Measurements from ENCODE around the gene ASH1L. TPM values are rescaled to one million over a fixed set of nuclear protein-coding genes. Genes with fewer than 3 reads are reported as not detected.
"Not testable (repeated sequence)": the region's sequence is repeated elsewhere in the genome, so short reads cannot be mapped to it uniquely, and the experiment has no call there.

The ASH1L gene
- total RNA-seq, 1 donor from 2014 or later: 46.6 TPM

DNA sequence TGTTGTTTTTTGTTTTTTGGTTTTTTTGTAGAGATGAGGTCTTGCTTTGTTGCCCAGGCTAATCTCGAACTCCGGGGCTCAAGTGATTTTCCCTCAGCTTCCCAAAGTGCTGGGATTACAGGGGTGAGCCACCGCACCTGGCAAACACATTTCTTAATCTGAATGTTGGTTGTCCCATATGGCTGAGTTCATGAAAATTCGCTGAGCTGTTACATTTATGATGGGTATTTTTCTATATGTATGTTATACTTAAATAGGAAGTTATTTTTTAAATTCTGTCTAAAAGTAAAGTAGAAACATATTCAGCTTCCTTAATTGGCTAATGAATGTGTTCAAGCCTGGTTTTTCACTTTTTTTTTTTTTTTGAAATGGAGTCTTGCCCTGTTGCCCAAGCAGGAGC lies 75.1 kb downstream of the ASH1L start:
- DNase-seq: no peak

DNA sequence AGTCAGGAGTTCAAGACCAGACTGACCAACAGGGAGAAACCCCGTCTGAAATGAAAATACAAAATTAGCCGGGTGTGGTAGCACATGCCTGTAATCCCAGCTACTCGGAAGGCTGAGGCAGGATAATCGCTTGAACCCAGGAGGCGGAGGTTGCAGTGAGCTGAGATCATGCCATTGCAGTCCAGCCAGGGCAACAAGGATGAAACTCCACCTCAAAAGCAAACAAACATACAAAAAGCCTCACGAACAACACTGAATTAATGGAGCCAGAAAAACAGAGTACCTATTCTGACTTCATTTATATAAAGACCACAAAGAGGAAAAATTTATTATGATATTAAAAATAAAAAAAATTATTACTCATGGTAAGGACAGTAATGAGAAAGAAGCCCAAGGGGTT lies 75.7 kb downstream of the ASH1L start:
- DNase-seq: not testable (repeated sequence)

DNA sequence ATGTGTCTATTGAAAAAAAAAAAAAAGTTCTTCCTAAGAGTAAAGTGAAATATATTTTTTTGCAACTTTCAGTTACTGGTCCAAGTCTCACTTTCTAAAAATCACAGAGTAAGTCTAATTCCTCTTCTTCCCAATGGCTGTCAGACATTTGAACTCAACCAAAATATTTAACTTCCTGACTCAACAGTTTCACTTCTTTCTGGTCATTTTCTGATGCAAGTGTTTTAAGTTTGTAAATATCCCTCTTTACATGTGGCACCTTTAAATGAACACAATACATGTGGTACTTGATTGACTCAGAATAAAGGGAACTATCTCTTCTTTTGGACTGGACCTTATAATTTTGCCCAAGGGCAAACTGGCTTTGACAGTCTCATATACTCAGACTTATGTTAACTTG lies 76.7 kb downstream of the ASH1L start:
- DNase-seq: no peak

DNA sequence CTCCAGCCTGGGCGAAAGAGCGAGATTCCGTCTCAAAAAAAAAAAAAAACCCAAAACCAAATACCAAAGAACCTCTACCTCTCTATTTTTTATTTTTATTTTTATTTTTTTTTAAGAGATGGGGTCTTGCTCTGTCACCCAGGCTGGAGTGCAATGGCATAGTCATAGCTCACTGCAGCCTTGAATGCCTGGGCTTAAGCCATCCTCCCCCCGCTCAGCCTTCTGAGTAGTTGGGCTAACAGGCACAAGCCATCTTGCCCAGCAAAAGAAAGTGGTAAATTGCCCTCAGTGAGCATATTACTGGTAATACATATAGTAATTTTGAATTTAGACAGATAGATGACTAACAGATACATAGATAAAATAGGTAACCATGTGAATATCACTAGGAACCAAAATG lies 77.4 kb downstream of the ASH1L start:
- no peak for DNase-seq

DNA sequence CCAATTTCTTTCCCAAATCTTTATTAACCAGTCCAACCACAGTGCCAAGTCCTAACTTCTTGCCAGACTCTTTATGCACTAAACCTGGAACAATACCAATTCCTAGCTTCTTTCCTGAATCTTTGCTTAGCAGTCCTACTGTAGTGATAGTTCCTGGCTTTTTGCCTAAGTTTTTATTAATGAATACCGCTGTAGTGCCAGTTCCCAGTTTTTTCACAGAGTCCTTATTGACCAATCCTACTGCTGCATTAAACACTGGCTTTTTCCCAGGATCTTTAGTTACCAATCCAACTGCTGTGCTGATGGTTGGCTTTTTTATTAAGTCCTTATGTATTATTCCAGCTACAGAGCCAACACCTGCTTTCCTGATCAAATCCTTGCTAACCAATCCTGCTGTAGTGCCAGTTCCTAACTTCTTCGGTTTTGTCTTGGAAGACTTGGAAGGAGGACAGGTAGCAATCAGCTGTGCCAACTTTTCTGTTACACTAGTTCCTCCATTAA lies 80.8 kb downstream of the ASH1L start:
- DNase-seq: no peak

DNA sequence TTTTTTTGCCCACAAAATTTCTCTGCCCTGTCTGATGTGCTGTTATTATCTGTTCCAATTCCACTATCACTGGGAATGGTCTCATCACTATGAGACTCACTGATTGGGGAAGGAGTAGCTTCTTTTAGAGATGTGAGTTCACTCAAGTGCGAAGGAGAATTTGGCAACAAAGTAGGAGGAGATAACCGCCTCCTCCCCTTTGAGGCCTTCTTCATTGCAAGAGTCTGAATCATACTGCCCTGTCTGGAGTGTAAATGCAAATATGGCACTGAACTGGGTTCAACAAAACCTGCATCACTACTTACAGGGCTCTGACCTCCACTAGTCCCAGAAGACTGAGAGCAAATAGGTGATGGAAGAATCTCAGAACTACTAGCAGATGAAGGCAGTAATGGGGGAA lies 83.4 kb downstream of the ASH1L start:
- DNase-seq: no peak

DNA sequence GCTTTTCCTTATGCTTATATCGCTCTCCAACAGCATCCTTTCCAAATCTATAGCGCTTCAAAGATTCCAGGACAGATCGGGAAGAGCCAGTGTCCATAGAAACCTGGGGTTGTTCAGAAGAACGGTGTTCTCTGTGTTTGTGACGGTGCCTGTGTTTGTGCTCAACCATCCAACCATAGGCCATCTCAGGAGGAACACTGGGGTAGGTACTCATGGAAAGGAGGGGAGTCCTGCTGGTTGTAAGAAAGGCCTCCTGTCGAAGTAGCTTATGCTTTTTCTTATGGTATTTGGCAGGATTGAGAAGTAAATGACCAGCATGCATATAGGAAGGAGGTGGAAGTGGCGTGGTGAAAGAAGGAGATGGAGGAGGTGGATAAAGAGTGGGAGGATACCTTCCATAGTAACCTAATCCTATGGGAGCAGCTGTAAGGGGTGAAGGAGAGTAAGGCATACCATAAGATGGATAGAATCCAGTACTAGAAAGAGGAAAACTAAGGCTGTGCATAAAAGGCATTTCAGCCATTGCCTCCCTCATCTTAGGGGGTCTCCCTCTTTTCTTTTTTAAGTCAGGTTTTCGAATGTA lies 84.2 kb downstream of the ASH1L start:
- no peak for DNase-seq

DNA sequence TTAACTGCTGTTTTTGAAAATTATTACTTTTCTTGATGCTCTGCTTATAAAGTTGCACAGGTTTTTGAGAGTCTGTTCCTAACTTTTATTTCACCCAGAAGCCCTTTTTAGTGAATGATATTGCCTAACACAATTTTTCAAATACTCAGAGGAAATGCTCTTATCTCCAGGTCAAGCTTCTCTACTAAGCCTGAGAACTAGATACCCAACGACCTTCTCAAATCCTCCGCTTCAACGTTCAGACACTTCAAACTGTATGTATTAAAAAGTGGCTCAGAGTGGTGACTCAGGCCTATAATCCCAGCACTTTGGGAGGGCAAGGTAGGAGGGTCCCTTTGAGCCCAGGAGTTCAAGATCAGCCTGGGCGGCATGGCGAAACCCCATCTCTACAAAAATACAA lies 88.5 kb downstream of the ASH1L start:
- no peak for DNase-seq

DNA sequence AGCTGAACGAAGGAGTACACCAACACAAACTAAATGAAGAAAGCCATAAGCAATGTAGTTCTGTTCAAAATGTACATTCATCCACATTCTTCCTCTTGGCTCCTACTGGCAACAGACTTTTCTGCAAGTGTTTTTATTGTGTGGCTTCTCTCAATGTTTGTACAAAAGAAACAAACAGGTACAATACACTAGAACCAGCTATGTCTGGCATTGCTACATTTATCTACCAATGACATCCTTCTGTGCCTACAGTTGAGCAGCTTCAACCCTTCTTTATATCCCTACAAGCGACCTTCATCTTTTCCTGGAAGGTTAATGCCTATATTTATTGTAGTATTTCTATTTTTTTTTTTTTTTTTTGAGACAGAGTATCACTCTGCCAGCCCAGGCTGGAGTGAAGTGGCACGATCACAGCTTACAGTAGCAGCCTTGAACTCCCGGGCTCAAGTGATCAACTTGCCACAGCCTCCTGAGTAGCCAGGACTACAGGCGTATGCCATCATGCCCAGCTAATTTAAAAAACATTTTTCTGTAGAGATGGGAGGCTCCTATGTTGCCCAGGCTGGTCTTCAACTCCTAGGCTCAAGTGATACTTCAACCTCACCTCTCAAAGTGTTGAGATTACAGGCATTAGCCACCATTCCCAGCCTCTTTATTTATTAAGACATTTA lies 89.3 kb downstream of the ASH1L start:
- no peak for DNase-seq

DNA sequence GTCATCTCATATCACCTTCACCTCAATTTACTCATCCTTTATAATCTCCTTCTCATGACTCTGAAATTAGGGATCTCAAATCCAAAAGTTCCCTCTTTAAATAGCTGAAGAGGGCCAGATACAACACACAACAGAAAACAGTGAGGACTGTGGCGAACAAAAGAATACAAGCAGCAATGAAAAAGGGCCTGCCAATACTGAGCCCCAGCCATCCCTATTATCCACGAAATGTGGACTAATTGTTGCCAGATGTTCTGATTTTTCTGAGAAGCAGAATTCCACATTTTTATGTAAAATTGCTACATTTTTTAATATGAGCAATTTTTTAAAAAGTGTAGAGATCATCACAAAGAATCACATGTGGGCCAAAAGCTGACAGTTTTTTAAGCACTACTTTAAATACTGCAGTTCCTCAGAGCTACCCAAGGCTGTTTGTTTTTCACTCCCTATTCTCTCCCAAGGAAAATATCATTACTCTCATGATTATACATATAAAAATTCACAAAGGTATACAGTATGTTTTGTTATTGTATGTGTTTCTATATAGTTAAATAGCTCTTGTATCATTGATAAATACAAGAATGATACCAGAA lies 90.0 kb downstream of the ASH1L start:
- peak; percentile 33 for DNase-seq

DNA sequence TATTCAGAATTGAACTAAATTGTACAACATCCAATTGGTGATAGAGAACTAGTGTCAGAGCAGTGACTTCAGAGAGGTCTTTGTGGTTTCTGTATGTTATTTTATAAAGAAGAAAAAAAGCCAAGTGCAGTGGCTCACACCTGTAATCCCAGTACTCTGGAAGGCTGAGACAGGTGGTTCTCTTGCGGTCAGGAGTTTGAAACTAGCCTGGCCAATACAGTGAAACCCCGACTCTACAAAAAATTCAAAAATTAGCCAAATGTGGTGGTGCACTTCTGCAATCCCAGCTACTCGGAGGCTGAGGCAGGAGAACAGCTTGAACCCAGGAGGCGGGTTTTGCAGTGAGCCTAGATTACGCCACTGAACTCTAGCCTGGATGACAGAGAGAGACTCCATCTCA lies 90.7 kb downstream of the ASH1L start:
- DNase-seq: no peak

DNA sequence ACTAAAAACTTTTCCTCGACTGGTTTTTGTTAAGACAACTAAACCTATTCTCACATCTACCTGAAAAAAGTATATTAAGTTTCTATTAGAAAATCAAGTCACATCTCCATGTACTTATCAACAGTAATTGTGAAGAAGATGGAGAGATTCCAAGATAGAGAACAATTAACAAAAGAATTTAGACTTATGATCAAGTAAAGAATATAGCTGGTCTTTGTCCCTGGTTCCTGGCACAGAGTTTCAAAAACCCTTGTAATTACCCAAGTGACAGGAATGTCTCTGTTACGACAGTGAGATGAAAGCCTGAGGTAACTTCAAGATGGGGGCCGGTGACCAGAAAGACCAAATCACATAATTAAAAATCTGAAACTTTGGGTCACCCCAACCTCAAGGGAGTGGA lies 91.6 kb downstream of the ASH1L start:
- DNase-seq: no peak

DNA sequence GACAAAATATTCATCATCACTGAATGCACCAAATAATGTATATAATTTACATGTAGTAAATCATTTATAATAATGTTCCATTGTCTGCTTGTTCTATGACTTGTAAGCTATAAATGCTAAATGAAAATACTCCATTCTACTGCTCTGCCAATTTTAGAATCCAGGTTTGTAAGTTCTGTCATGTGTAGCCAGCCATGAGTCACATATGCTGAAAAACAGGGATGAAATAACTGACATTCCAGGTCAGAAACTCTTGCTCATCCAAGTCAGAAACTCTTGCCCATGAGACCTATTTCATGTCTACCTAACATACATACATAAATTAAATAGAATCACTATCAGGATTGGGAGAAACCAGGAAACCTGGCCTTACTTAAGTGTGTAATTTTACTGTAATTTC lies 95.6 kb downstream of the ASH1L start:
- DNase-seq: no peak

DNA sequence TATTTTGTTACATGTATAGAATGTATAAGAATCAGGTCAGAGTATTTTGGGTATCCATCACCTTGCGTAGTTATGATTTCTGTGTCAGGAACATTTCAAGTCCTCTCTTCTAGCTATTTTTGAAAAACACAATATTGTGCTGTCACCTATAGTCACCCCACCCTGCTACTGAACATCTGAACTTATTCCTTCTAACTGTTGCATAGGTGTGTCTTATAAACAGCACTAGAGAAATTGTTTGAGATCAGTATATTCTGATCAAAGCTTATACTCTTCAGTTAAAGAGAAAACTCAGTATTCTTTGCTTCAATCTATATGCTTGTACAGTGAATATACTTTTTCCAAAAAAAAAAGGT lies 96.0 kb downstream of the ASH1L start:
- DNase-seq: no peak

DNA sequence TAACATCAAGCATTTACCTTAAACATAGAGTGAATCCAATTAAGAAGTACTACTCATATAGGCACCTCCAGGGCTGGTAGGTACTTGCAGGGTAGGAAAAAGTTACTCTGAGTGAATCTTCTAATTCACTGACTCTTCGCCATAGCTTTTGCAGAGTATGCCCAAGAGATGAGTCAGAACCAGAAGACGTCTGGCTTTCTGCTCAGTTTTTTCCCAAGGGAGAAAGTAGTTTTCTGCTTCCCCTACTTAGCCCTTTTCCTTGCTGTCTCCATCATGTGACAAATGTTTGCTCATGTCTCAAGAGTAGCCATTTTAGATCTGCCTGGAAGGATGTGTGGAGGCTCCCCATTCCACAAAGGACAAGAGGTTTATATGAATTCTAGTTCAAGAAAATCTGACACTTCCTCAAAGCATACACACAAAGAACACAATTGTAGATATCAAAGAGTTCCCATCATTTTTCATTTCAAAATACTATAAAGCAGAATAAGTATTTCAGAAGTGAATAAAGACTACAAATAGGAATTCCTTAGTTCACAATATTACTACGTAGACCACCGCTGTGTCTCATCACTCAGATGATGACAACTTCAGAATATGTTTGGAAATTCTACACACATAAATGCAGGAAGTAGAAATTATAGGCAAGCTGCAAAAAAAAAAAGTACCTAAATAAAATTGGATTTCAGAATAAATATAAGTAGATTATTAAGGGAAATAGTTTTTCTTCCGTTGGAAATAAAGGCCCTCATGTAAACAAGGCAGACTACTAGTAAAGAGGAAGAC lies 98.5 kb downstream of the ASH1L start:
- DNase-seq: no peak

DNA sequence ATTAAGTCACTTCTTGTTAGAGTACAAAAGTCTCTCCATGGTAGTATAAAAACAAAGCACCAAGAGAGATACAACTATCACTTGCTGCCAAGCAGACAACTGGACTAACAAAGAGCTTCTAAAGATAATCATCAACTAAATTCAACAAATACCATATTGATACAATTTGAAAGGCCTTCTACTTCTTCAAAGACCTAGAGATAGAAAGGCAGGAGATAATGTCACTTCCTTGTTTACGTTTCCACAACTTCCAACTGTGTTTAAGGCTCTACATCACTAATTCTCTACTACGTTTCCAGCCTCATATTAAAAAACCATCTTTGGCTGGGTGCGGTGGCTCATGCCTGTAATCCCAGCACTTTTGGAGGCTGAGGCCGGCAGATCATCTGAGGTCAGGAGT lies 104.5 kb downstream of the ASH1L start:
- no peak for DNase-seq

DNA sequence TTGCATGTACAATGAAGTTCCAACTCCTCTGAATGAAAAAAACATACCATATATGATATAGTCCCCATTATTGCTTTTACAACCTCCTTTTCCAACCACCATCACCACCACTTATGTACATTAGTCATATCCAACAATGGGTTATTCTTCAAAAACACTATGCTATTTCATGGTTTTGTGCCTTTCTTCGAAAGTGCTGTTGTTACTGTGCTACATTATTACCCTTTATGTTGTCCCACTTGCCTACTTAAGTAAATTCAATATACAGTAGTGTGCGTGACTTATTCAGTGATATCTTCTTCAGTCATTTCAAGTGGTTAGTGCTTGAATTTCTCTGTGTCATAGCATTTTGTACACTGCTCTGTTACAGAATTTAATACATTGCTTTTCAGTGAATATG lies 105.3 kb downstream of the ASH1L start:
- DNase-seq: no peak

DNA sequence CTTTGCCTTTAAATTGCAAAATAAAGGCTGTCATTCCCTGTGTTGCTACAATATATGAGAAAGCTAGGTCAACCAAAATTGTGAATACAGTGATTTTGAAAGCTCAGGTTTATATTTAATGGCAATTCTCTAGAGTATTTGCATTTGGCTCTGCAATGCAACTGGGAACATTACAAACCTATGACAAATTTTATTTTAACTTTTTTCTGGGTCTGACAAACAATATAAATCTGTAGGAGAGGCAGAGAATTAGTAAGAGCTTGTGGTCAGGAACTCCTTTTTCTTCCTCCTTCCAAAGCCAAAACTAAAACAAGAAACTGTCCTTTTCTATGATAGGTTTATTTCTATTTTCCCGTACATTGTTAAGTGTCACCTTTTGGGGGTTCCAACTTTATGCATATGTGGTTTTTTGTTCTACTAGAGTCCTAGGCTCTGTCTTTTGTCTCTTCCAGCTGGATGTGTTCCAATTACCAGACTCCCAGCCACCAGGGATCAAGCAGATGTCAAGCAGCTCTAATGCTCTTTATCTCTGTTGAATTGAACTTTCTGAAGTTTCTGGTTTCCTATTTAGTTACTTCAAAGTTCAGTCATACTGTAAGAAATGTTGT lies 106.9 kb downstream of the ASH1L start:
- no peak for DNase-seq

DNA sequence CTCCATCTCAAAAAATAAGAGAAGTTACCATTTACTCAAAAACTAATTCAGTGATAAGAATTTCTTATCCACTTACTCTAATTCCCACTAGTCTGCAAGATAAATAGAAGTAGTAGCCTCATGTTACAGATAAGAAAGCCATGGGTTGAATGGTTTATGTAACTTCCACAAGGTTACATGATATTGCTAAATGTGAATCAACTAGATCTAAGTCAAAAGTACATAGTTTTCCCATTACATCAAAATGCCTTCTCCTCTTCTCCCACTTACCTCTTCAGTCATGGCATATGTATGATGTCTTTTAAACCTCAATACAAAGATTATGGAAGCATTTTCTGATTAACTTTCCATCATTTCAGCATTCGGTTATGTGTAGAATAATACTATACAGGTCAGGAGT lies 108.5 kb downstream of the ASH1L start:
- no peak for DNase-seq

DNA sequence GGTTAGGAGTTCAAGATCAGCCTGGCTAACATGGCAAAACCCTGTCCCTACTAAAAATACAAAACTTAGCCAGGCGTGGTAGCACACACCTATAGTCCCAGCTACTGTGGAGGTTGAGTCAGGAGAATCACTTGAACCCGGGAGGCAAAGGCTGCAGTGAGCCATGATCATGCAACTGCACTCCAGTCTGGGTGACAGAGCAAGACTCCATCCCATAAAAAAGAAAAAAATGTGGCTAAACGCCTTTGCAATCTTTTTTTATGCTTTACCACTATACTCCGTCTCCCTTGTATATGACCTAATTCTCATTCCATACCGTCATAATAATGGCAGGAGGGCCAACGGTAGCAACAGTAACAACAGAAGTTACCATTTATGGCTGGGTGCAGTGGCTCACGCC lies 109.5 kb downstream of the ASH1L start:
- no peak for DNase-seq

DNA sequence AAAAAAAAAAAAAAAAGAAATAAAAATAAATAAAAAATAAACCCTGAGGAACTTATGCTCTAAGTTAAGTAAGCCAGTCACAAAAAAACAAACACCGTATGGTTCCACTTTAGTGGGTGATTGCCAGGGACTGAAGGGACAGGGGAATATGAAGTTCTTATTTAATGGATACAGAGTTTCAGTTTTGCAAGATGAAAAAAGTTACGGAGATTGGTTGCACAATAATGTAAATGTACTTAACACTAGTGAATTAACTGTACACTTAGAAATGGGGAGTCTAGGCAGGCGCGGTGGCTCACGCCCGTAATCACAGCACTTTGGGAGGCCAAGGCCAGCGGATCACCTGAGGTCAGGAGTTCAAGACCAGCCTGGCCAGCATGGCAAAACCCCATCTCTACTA lies 111.4 kb downstream of the ASH1L start:
- DNase-seq: no peak

DNA sequence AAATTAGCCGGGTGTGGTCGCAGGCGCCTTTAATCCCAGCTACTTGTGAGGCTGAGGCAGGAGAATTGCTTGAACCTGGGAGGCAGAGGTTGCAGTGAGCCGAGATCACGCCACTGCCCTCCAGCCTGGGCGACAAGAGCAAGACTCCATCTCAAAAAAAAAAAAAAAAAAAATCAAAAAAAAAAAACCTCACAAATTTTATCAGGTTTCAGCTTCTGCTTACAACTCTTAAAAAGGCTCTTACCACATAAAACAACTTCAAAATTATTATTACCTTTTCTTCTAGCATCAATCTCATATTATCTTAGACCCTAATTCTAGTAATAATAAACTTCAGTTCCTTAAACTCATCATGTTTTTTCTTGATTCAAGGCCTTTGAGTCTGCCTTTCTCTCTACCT lies 120.2 kb downstream of the ASH1L start:
- DNase-seq: not testable (repeated sequence)

DNA sequence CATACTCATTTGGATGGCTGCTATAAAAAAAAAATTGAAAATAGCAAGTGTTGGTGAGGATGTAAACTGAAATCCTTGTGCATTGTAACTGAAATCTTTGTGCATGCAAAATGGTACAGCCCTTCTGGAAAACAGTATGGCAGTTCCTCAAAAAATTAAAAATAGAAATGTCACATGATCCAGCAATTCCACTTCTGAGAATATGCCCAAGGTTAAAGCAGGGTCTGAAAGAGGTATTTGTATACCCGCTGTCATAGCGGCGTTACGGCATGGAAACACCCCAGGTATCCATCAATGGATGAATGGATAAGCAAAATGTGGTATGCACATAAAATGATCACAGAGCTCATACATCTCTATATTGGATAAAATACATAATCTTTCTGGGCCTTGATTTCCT lies 125.2 kb downstream of the ASH1L start:
- DNase-seq: no peak
